Measurements from ENCODE around the gene LNX2. TPM values are rescaled to one million over a fixed set of nuclear protein-coding genes. Genes with fewer than 3 reads are reported as not detected.

Gene LNX2
- total RNA-seq, 1 donor from 2014 or later: 9.2 TPM

DNA sequence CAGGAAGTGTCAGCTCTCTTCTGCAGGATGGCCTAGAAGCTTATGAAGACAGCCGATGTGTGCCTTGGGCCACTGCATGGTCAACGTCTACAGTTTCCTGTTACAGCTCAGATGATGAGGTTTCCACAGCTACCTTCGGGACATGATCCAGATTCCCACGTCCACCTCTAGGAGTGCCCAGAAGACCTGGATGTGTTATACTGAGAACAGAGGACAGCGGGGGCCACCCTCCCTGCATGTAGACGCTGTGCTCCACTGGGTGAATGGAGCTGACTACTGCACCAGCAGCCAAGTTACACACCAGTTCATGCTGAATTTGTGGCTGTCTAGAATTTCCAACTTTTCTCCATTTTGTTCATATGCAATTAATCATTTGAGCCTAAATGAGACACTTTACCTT lies 91.4 kb downstream of the LNX2 start:
- H3K36me3 Mint-ChIP-seq (ENCODE audit: low read depth): no peaks in the 10 kb centered on the region
- H3K4me1 Mint-ChIP-seq (ENCODE audit: low read depth): peaks cover 8% of the 10 kb centered on the region
- no peak overlapping the region for H3K4me3 Mint-ChIP-seq (ENCODE audit: unreplicated experiment)
- DNase-seq (ENCODE audit: low spot score): no peak
- peaks cover 18% of the 10 kb centered on the region for H3K27me3 Mint-ChIP-seq (ENCODE audit: low read depth)
- peaks cover 7% of the 10 kb centered on the region for H3K9me3 Mint-ChIP-seq (ENCODE audit: low read depth)
- no peak overlapping the region for H3K27ac Mint-ChIP-seq (ENCODE audit: unreplicated experiment)
- TF ChIP-seq, protein P1, sequence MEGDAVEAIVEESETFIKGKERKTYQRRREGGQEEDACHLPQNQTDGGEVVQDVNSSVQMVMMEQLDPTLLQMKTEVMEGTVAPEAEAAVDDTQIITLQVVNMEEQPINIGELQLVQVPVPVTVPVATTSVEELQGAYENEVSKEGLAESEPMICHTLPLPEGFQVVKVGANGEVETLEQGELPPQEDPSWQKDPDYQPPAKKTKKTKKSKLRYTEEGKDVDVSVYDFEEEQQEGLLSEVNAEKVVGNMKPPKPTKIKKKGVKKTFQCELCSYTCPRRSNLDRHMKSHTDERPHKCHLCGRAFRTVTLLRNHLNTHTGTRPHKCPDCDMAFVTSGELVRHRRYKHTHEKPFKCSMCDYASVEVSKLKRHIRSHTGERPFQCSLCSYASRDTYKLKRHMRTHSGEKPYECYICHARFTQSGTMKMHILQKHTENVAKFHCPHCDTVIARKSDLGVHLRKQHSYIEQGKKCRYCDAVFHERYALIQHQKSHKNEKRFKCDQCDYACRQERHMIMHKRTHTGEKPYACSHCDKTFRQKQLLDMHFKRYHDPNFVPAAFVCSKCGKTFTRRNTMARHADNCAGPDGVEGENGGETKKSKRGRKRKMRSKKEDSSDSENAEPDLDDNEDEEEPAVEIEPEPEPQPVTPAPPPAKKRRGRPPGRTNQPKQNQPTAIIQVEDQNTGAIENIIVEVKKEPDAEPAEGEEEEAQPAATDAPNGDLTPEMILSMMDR (IDR thresholded peaks at IDR 0.05): no peak

GRCh38 chr13:27526516-27526915 lies 93.8 kb downstream of the LNX2 start:
- peaks cover 18% of the 10 kb centered on the region for H3K27me3 Mint-ChIP-seq (ENCODE audit: low read depth)
- peaks cover 7% of the 10 kb centered on the region for H3K9me3 Mint-ChIP-seq (ENCODE audit: low read depth)
- H3K27ac Mint-ChIP-seq (ENCODE audit: unreplicated experiment): no peak overlapping the region
- no peaks in the 10 kb centered on the region for H3K36me3 Mint-ChIP-seq (ENCODE audit: low read depth)
- no peak overlapping the region for H3K4me3 Mint-ChIP-seq (ENCODE audit: unreplicated experiment)
- no peak for DNase-seq (ENCODE audit: low spot score)
- TF ChIP-seq, protein P1 (IDR thresholded peaks at IDR 0.05): no peak
- H3K4me1 Mint-ChIP-seq (ENCODE audit: low read depth): no peaks in the 10 kb centered on the region

DNA sequence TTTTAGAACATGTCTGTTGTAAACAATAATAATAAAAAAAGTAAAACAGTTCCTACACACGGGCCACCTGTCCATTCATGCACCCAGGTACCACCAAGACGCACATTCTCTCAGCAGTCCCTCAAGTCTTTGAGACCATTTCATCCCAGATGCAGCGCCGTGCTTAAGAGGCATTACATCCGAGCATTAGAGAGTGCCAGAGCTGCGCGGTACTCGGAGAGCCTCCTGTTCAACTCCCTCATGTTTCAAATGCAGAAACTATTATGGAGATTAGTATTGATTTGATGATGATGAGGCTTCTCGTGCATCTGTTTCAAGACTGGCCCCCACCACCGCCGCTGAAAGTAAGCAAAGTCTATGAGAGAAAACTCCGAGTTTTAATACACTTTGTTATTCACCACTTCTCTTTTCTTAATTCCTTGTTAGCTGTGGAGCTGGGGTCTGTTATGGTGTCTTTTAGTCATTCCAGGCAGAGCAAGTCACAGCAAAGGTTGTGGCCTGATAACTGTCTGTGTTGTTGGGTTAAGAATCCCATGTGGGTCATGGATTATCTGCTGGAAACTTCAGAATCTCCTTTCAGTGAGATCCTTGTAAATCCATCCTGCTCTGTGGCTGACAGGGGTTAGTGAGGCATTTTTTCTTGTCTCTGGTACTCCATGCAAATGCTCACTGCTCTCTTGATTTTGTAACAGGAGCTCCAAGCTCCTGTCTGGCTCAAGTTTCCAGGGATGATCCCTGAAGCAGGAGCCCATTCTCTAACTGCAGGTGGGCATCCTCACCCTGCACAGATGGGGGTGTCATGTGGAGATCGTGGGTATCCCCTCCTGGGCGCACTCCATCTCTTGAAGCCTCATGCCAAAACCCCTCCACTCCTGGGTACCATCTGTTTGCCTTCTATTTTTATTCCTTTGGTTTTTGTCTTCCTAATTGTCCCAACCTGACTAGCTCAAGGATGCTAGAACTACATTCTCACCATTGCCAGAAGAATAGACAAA lies 95.1 kb downstream of the LNX2 start:
- no peak overlapping the region for H3K27ac Mint-ChIP-seq (ENCODE audit: unreplicated experiment)

GRCh38 chr13:27523346-27524073 lies 96.8 kb downstream of the LNX2 start:
- Mint-ChIP-seq H3K4me3 (ENCODE audit: unreplicated experiment) (no peak overlapping the region), H3K9me3 (ENCODE audit: low read depth) (peaks cover 7% of the 10 kb centered on the region), H3K36me3 (ENCODE audit: low read depth) (no peaks in the 10 kb centered on the region), H3K27ac (ENCODE audit: unreplicated experiment) (no peak overlapping the region), H3K27me3 (ENCODE audit: low read depth) (peaks cover 26% of the 10 kb centered on the region), H3K4me1 (ENCODE audit: low read depth) (no peaks in the 10 kb centered on the region)
- no peak for DNase-seq (ENCODE audit: low spot score)
- TF ChIP-seq, protein P1 (IDR thresholded peaks at IDR 0.05): no peak

More for the DNA sequence above, 95.1 kb downstream of the LNX2 start:
- no peaks in the 10 kb centered on the region for H3K4me1 Mint-ChIP-seq (ENCODE audit: low read depth)
- H3K9me3 Mint-ChIP-seq (ENCODE audit: low read depth): peaks cover 7% of the 10 kb centered on the region
- DNase-seq (ENCODE audit: low spot score): no peak
- TF ChIP-seq, protein P1 (IDR thresholded peaks at IDR 0.05): no peak
- H3K27me3 Mint-ChIP-seq (ENCODE audit: low read depth): peaks cover 20% of the 10 kb centered on the region
- no peak overlapping the region for H3K4me3 Mint-ChIP-seq (ENCODE audit: unreplicated experiment)
- H3K36me3 Mint-ChIP-seq (ENCODE audit: low read depth): no peaks in the 10 kb centered on the region

- peaks cover 31% of the 10 kb centered on the region for H3K27me3 Mint-ChIP-seq (ENCODE audit: low read depth)
- H3K36me3 Mint-ChIP-seq (ENCODE audit: low read depth): no peaks in the 10 kb centered on the region
- H3K4me3 Mint-ChIP-seq (ENCODE audit: unreplicated experiment): no peak overlapping the region
- H3K27ac Mint-ChIP-seq (ENCODE audit: unreplicated experiment): no peak overlapping the region
- DNase-seq (ENCODE audit: low spot score): no peak
- H3K9me3 Mint-ChIP-seq (ENCODE audit: low read depth): peaks cover 2% of the 10 kb centered on the region
- TF ChIP-seq, protein P1 (IDR thresholded peaks at IDR 0.05): no peak
- H3K4me1 Mint-ChIP-seq (ENCODE audit: low read depth): no peaks in the 10 kb centered on the region
Measured at GRCh38 chr13:27522847-27523246, 97.5 kb downstream of the LNX2 start.
